ENCODE data around the gene BID.
A peak's percentile ranks its signal among the peaks of the same experiment; 100 is the strongest.

The BID gene

DNA sequence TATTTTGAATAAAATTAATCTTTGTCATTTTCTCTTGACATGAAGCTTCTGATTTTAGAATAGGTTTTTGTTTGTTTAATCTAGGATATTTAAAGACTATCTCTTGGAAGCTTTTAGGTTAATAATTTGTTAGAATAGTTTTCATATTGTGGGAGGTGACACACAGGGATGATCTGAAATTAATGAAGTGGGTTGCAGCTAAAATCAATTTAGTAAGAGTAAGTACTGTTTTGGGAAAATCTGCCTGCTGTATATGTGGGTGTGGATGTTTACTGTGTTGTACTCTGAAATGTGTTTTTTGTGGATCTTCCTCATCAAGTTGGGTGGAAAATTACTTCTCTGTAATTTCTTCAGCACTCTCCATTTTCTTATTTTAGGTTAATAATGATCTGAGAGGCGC lies 67.3 kb downstream of the BID start:
- peak overlapping the region; percentile 56 for H3K4me3 ChIP-seq (ENCODE audit: control insufficient read depth, low read depth, low read length)
- TF ChIP-seq, protein P1, sequence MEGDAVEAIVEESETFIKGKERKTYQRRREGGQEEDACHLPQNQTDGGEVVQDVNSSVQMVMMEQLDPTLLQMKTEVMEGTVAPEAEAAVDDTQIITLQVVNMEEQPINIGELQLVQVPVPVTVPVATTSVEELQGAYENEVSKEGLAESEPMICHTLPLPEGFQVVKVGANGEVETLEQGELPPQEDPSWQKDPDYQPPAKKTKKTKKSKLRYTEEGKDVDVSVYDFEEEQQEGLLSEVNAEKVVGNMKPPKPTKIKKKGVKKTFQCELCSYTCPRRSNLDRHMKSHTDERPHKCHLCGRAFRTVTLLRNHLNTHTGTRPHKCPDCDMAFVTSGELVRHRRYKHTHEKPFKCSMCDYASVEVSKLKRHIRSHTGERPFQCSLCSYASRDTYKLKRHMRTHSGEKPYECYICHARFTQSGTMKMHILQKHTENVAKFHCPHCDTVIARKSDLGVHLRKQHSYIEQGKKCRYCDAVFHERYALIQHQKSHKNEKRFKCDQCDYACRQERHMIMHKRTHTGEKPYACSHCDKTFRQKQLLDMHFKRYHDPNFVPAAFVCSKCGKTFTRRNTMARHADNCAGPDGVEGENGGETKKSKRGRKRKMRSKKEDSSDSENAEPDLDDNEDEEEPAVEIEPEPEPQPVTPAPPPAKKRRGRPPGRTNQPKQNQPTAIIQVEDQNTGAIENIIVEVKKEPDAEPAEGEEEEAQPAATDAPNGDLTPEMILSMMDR (conservative IDR thresholded peaks at IDR 0.05; ENCODE audit: control insufficient read depth, insufficient read depth, low read depth, low read length): no peak
- DNase-seq (ENCODE audit: low read depth): no peak

DNA sequence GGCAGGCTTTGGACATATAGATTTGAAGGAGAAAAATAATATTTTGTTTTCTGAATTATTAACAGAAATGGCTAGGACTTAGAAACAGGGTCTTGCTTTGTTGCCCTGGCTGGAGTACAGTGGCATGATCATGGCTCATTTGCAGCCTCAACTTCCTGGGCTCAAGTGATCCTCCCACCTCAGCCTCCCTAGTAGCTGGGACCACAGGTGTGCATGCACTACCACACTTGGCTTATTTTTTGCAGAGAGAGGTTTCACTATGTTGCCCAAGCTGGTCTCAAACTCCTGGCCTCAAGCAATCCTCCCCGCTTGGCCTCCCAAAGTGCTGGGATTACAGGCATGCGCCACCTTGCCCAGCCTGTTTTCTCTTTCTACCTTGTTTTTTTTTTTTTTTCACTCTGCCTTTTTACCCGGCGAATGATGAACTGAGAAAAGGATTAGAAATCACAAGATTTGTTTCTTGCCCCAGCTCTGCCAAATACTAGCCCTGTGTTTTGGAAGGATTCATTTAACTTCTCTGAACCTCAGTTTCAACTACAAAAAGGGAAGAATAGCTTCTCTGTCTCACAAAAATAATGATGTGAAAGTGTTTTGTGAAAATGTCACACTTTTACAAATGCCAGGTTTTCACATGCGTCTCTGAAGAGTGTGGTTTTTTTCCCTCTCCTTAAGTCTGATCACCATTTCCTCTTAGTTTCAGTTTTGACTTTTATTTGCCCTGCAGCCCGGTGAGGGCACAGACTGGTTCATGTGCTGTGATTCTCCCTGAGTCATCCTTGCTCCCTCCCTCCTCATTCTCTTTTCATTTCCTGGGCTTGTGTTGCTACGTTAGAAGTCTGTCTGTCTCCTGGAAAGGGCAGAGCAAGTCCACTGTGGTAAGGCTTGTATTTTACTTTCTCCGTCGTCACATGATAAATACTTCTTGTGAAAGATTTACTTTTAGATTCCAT lies 68.0 kb downstream of the BID start:
- peak overlapping the region; percentile 56 for H3K4me3 ChIP-seq (ENCODE audit: control insufficient read depth, low read depth, low read length)
- TF ChIP-seq, protein P1 (conservative IDR thresholded peaks at IDR 0.05; ENCODE audit: control insufficient read depth, insufficient read depth, low read depth, low read length): no peak
- peak; percentile 96 for DNase-seq (ENCODE audit: low read depth)

DNA sequence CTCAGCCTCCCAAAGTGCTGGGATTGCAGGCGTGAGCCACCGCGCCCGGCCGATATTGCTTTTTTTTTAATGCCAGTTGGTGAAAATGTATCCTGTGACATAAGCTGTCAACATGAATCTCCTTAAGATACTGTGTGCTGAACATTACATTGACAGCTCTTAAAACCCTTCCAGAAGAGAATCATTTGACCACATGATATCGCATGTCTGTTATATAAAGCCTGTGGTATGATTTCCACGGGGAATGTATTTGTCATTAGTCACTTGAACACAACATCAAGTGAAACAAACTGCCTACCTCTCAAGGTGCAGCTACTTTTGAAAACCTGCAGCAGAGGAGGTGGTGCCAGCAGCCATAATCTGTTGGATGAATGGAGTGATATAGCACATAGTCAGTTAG lies 68.7 kb downstream of the BID start:
- TF ChIP-seq, protein P1 (conservative IDR thresholded peaks at IDR 0.05; ENCODE audit: control insufficient read depth, insufficient read depth, low read depth, low read length): no peak
- DNase-seq (ENCODE audit: low read depth): no peak
- H3K4me3 ChIP-seq (ENCODE audit: control insufficient read depth, low read depth, low read length): no peak overlapping the region

DNA sequence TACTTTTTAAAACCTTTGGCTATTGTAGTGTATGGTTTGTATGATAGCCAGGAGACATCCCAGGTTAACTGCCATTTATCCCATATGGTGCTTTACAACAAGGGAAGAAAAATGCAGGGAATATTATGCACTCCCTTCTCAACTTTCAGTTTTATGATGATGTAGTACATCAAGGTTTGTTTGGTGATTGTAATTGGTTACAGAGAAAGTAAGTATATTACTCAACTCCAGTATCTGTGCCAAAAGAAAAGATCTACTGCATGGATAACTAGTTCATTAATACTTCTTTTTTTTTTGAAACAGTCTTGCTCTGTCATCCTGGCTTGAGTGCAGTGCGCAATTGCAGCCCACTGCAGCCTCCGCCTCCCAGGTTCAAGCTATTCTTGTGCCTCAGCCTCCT lies 70.5 kb downstream of the BID start:
- H3K4me3 ChIP-seq (ENCODE audit: control insufficient read depth, low read depth, low read length): no peak overlapping the region
- peak; percentile 57 for DNase-seq (ENCODE audit: low read depth)
- TF ChIP-seq, protein P1 (conservative IDR thresholded peaks at IDR 0.05; ENCODE audit: control insufficient read depth, insufficient read depth, low read depth, low read length): no peak

DNA sequence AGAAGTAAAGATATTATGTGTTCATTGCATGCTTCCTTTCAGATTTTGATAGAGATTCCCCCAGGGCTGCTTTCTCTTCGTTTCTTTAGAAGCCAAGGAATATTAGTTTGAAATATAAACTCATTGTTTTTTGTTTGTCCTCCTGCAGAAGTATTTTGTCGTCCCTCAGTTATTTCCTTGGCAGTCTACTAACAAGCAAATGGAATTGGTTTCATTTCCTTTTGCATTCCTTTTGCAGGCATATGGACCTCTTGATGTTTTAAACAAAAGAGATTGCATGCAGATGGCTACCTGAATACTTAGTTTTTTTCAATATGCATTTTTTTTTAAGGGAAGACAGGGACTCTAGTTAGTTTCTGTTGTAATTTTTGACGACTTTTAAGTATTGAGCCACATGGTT lies 73.5 kb downstream of the BID start:
- TF ChIP-seq, protein P1 (conservative IDR thresholded peaks at IDR 0.05; ENCODE audit: control insufficient read depth, insufficient read depth, low read depth, low read length): no peak
- DNase-seq (ENCODE audit: low read depth): no peak

DNA sequence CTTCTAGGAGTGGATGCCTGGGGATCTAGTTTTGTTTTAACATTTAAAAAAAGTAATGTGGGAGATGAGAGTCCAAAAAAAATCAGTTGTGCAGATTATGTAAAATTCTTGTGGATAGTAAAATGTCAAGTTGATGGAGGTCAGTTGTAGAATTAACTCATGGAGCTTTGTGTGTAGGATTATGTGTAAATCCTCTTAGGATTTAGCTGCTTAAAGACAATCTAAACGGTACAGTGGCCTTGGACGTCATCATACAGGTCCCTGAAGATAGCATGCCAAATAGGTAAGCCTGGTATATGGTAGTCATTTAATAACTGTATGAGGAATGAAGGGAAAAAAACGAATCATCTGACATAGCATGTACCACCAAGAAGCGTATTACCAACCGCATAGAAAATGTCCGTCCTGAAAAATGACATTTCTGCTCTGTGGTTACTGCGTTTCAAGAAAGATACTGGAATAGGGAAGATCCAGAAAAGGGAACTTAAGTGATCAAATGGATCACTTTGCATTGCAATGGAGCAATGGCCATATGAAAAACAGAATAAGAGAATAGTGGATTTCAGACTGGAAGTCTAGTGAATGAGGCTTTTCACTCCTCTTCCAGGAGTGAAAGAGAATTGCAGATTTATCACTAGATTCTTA lies 74.5 kb downstream of the BID start:
- DNase-seq (ENCODE audit: low read depth): no peak
- TF ChIP-seq, protein P1 (conservative IDR thresholded peaks at IDR 0.05; ENCODE audit: control insufficient read depth, insufficient read depth, low read depth, low read length): no peak
- H3K4me3 ChIP-seq (ENCODE audit: control insufficient read depth, low read depth, low read length): no peak overlapping the region

More for the DNA sequence above, 73.5 kb downstream of the BID start:
- H3K4me3 ChIP-seq (ENCODE audit: control insufficient read depth, low read depth, low read length): no peak overlapping the region

All from fibroblast of mammary gland (primary cell).